Measurements from ENCODE around the gene GIGYF2.
"Not testable (repeated sequence)": the region's sequence is repeated elsewhere in the genome, so short reads cannot be mapped to it uniquely, and the experiment has no call there.

The GIGYF2 gene

DNA sequence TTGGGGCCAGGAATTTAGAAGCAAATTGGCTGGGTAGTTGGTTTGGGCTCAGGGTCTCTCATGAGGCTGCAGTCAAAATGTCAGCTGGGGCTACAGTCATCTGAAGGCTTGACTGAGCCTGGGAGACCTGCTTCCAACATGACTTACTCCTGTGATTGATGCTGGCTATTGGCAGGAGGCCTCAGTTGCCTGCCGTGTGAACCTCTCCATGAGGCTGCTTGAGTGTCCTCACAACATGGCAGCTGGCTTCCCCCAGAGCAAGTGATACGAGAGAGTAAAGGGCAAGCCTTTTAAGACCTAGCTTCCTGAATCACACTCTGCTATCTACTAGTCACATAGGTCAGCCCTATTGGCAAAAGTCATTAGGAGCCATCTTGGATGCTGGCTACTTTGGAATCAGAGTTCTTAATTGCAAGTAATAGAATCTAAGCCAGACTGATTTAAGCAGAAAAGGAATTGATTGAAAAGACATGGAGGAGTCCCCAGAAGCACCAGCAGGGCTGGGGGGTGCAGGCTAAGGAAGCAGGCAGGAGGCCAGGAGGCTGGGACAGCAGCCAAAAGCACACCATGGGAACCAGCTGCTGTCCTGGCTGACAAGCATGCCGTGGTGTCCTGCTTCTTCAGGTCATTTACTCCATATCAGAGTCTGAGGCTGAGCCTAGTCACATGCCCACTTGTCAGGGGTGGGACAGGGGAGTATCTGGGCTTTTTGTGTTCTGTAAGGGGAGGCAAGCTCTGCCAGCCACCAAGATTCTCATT is 7.8 kb upstream of the GIGYF2 start:
- no peak for DNase-seq (ENCODE audit: low read depth in 2 of 2)

- DNase-seq (ENCODE audit: low read depth in 2 of 2): not testable (repeated sequence)
Observed at GRCh38 chr2:232691117-232691516, 6.0 kb upstream of the GIGYF2 start.

GRCh38 chr2:232693344-232693743 is 3.8 kb upstream of the GIGYF2 start:
- no peak for DNase-seq (ENCODE audit: low read depth in 2 of 2)

GRCh38 chr2:232696609-232697058 is 497 bp upstream of the GIGYF2 start:
- no peak for DNase-seq (ENCODE audit: low read depth in 2 of 2)

GRCh38 chr2:232697807-232698110 is 628 bp downstream of the GIGYF2 start:
- no peak for DNase-seq (ENCODE audit: low read depth in 2 of 2)

DNA sequence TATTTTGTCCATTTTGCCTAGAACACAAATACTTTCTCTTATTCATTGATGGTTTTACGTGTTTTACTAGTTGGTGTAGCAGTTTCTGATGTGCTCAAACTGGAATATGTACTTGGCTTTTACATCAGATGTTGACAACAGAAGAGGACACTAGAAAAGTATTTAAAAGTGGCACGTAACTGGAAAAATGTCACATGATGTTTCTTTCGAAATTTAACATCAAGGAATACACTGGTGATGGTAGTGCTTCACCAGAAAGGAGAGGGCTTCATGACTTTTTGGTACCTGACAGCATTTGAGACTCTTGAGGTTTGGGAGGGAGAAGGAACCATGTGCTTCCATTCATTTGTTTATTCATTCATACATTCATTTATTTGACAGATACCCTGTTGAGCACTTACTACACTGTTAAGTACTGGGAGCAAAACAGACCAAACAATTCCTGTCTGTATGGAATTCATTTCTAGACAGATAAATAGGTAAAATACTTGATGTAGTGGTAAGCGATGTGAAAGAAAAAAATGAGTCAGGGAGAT is 1.5 kb downstream of the GIGYF2 start:
- no peak for DNase-seq (ENCODE audit: low read depth in 2 of 2)

DNA sequence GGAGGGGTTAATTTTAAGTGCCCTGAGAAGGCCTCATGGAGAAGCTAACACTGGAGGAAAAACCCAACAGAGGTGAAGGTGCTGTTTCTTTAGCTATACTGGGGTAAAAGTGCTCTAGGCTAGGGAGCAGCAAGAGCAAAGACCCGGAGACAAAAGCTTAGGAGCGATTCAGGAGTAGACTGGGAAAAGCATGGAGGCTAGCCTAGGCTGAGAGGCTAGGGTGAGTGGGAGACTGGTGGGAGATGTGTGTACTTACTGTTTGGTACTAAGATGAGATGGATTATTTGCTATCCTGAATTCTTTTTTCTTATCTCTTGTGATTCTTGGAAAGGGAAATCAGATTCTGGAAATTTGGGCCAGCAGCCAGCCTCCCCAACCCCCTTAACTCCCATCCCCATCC is 2.0 kb downstream of the GIGYF2 start:
- no peak for DNase-seq (ENCODE audit: low read depth in 2 of 2)

DNA sequence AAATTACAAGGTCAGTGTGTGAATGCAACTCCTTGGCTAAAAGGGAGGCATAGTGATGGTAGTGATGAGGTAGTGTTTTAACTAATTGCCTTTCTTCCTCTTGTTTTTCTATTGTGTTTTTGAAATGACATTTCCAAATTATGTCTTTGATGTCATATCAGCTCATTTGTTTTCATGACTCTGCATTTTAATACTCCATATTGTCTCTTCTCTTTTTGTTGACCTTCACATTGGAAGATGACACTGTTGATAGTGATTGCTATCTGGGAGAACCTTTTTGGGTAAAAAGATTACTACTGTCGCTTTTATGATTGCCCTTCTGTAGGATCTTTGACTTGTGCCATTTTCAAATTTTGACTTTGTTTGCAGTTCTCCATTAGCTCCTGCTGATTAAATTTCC is 3.0 kb downstream of the GIGYF2 start:
- DNase-seq (ENCODE audit: low read depth in 2 of 2): no peak

GRCh38 chr2:232707076-232707475 is 9.9 kb downstream of the GIGYF2 start:
- no peak for DNase-seq (ENCODE audit: low read depth in 2 of 2)

DNA sequence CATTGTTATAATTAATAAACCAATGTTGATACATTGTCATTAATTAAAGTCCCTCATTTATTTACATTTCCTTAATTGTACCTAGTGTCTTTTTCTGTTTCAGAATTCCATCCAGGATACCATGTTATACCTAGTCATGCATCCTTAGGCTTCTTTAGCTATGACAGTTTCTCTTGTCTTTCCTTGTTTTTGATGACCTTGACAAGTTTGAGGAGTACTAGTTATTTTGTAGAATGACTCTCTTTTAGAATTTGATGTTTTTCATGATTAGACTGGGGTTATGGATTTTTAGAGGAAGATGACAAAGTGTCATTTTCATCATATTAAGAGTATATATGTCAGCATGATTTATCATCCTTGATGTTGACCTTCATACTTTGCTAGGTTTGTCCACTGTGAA is 16.4 kb downstream of the GIGYF2 start:
- DNase-seq (ENCODE audit: low read depth in 2 of 2): no peak

DNA sequence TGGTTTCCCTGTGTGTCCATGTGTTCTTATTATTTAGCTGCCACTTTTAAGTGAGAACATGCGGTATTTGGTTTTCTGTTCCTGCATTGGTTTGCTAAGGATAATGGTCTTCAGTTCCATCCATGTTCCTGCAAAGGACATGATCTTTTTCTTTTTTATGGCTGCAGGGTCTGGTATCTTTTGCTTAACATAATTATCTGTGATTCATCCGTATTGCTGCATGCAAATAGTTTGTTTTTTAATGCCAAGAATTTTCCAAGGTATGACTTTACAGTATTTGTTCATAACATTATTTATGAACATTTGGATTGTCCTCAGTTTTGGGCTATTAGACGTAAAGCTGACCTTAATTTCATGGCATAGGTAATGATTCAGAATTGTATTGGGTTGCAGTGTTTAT is 17.8 kb downstream of the GIGYF2 start:
- DNase-seq (ENCODE audit: low read depth in 2 of 2): no peak

- DNase-seq (ENCODE audit: low read depth in 2 of 2): not testable (repeated sequence)
Observed at GRCh38 chr2:232720056-232720455, 22.9 kb downstream of the GIGYF2 start.

DNA sequence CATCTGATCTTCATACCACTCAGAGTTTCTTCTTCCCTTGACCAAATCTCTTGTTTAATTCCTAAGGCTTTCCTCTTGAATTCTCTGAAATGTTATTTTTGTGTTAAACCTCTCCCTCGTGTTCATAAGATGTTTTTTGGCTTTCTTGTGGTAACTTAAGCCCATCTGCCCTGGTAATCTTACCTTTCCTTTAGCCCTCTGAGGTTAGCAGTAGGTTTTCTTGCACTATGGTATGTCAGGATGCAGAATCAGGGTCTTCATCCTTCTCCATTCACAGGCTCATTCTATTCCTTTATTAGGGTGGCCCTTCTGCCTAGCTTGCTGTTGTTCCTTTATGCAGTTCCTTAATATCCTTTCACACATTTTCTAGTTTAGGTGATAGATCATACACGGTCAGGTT is 24.1 kb downstream of the GIGYF2 start:
- no peak for DNase-seq (ENCODE audit: low read depth in 2 of 2)

GRCh38 chr2:232721882-232722281 is 24.8 kb downstream of the GIGYF2 start:
- no peak for DNase-seq (ENCODE audit: low read depth in 2 of 2)

DNA sequence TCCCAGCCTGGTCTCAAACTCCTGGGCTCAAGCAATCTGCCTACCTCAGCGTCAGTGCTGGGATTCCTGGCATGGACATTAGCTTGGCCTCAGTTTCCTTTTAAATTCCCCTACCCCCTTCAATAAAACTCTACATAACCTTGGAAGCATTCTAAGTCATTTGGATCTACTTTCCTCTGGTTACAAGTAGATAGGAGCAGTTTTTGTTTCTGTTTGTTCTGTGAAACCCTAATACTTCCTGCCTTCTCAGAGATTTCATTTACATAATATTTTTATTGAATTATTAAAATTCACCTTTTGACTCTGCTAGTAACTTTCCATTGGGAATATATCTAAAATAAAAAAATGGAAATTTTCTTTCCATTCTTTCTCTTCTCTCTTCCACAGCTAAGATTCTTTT is 25.9 kb downstream of the GIGYF2 start:
- DNase-seq (ENCODE audit: low read depth in 2 of 2): no peak

DNA sequence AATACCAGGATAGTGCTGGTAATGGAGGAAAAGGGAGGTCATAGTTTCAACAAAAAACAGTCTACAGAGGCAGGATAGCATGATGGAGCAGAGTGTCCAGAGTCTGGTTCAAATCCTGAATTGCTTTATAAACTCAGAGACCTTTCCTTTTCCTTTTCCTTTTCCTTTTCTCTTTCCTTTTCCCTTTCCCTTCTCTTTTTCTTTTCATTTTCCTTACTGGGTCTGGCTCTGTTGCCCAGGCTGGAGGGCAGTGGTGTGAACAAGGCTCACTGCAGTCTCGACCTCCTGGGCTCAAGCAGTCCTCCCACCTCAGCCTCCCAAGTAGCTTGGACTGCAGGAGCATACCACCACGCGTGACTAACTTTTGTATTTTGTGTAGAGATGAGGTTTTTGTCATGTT is 31.7 kb downstream of the GIGYF2 start:
- no peak for DNase-seq (ENCODE audit: low read depth in 2 of 2)

DNA sequence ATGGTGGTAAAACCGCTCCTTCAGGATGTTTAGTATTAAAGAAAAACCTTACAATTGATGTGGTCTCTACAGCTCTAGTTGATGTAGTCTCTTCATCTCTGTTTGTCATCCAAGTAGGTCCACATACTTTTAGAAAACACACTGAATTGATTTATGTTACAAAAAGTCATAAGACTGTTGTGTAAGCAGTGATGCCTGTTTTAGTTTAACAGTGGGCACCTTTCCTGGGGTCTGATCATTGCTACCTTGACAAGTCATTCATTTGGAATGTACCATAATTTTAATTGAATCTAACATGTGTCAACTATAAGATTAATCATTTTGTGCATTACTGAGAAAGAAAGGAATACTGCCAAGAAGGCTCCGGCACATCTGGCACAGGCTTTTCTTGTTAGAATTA is 34.3 kb downstream of the GIGYF2 start:
- DNase-seq (ENCODE audit: low read depth in 2 of 2): no peak

DNA sequence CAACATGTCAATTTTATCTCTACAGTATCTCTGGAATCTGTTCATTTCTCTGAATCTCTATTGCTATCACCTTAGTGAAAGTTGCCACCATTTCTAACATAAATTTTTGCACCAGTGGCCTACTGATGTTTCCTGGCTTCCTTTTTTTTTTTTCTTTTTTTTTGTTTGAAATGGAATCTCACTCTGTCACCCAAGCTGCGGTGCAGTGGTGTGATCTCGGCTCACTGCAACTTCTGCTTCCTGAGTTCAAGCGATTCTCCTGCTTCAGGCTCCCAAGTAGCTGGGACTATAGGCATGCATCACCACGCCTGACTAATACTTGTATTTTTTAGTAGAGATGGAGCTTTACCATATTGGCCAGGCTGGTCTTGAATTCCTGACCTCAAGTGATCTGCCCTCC is 44.2 kb downstream of the GIGYF2 start:
- no peak for DNase-seq (ENCODE audit: low read depth in 2 of 2)

- no peak for DNase-seq (ENCODE audit: low read depth in 2 of 2)
Observed at GRCh38 chr2:232741972-232742371, 44.8 kb downstream of the GIGYF2 start.

GRCh38 chr2:232744963-232745362 is 47.8 kb downstream of the GIGYF2 start:
- no peak for DNase-seq (ENCODE audit: low read depth in 2 of 2)

GRCh38 chr2:232748038-232748437 is 50.9 kb downstream of the GIGYF2 start:
- no peak for DNase-seq (ENCODE audit: low read depth in 2 of 2)

GRCh38 chr2:232749331-232749730 is 52.2 kb downstream of the GIGYF2 start:
- no peak for DNase-seq (ENCODE audit: low read depth in 2 of 2)

- DNase-seq (ENCODE audit: low read depth in 2 of 2): no peak
Observed at GRCh38 chr2:232750135-232750671, 53.1 kb downstream of the GIGYF2 start.

- DNase-seq (ENCODE audit: low read depth in 2 of 2): no peak
Observed at GRCh38 chr2:232757905-232758304, 60.8 kb downstream of the GIGYF2 start.

Data from stimulated activated CD4-positive, alpha-beta T cell treated with anti-CD3 and anti-CD28 coated beads, Interleukin-1b, Interleukin-23, amount 100 ng/mL, for 4 hours (primary cell).